Sciatic nerve (tissue), 2 donors: ENCODE data around the gene EIF4H. TPM values are rescaled to one million over a fixed set of nuclear protein-coding genes. Genes with fewer than 3 reads are reported as not detected.

Source experiments
- ATAC-seq: fragments of 200-7000 bp; cut with Tn5 transposase; one replicate; pipeline ENCODE4 v1.9.1; 2020; ENCODE audit warnings: mild to moderate bottlenecking, moderate library complexity
- DNase-seq: peaks from one replicate; pipeline ENCODE4 v3.0.0-alpha.2; 2020; ENCODE audit warnings: low spot score
- intact Hi-C: fragments of 100-400 bp; cut with DNase I; formaldehyde crosslinking; loops from one replicate; pipeline ENCODE4 v1.14.2; 2022
- microRNA-seq: library from miRNA; unstranded; fragments of <30 nt; microRNA quantifications from one replicate; pipeline ENCODE4 v1.2.0, GENCODE V29; 2020
- total RNA-seq: library from RNA; stranded (reverse); fragmentation: NEBNext Ultra II Directional; extraction: Animal tissue kit (Norgen Biotek cat#: 25700); gene quantifications from one replicate; pipeline ENCODE4 v1.2.1, GENCODE V29; 2021
- donor health status: DM: no; HTN: no; CAD: no.
- donor health status: DM: no; HTN: no; CAD: no.

The EIF4H gene
- total RNA-seq, 1 donor from 2014 or later, result 213 TPM

DNA sequence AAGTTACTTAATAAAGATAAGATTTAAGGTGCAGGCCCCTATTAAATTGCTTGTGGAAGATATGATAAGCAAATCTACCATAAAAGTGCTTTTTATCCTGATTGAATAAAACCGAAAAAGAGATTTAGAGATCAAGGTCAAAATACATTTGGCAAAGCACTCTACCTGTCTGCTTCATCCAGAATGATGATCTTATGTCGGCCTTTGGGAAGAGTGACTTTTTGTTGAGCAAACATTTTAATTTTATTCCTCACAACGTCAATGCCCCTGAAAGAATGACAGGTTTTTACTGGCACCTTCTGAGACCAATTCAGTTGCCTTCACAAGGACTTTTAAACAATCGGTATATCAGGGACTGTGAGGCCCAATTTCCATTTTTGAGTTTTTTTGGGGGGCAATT is 72.3 kb downstream of the EIF4H start:
- ATAC-seq, result no peak
- intact Hi-C loops, result no loop called here

More for the DNA sequence above, 72.3 kb downstream of the EIF4H start:
- DNase-seq, result no peak

Small RNAs within 50 kb of the gene (microRNA-seq; reads per million reads assigned to microRNA genes)
- 1,158 reads per million, percentile 84 among the genes with 10 or more reads in this experiment for gene MIR590

Other genes starting within 250 kb of the EIF4H start
- gene ELN, start 146.2 kb upstream of the EIF4H start, total RNA-seq, result 62.8 TPM
- 17.6 TPM for gene LIMK1, start 90.6 kb upstream of the EIF4H start, total RNA-seq
- gene LAT2, start 35.6 kb downstream of the EIF4H start, total RNA-seq, result 12.5 TPM
- gene RFC2, start 80.0 kb downstream of the EIF4H start, total RNA-seq, result 17.1 TPM
- gene CLIP2, start 115.1 kb downstream of the EIF4H start, total RNA-seq, result 58.4 TPM